Measurements from ENCODE around the gene ARCN1.
A peak's percentile ranks its signal among the peaks of the same experiment; 100 is the strongest.

The ARCN1 gene
- total RNA-seq = 193 to 342 (median 242) reads per million in 18 experiments

DNA sequence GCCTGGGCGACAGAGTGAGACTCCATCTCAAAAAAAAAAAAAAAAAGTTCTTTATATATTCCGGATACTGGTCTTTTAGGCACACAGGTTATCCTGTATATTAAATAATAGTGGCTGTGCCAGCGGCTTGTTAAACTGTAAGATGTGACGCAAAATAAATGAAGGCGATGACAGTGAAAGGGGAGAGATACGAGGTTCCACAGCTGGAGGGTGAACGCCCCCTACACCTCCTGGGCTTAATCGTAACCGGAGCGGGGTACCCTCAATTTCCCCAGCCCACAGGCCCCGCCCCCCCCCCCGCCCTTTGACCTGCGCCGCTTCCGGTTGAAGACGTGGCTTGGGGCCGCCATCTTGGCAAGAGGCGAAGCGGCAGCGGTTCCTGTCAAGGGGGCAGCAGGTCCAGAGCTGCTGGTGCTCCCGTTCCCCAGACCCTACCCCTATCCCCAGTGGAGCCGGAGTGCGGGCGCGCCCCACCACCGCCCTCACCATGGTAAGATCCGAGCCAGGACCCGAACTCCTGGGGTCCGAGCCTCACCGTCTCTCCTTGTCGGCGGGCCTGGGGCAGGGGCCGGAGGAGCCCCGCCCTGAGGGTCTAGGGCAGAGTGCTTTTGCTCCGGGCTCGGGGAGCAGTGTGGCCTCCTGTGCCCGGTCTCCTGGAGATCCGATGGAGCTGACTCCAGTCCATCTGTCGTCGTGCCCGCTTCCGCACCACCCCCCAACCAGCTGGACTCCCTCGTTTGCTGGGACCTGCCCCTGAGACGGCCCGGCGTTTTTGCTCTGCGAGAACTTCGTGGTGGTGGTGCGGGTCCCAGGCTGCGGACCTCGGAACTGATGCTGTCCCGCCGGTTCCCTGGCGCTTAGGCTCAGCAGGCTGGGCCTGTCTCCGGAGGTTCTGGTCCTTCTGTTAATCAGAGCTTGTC lies at the start of gene ARCN1:
Gene ARCN1, plus strand, starts transcription at position 349 of the 920 bp plus-strand sequence. Its CDS starts 139 bp downstream, at position 488.
- DNase-seq = peak; percentile 60 to 82

DNA sequence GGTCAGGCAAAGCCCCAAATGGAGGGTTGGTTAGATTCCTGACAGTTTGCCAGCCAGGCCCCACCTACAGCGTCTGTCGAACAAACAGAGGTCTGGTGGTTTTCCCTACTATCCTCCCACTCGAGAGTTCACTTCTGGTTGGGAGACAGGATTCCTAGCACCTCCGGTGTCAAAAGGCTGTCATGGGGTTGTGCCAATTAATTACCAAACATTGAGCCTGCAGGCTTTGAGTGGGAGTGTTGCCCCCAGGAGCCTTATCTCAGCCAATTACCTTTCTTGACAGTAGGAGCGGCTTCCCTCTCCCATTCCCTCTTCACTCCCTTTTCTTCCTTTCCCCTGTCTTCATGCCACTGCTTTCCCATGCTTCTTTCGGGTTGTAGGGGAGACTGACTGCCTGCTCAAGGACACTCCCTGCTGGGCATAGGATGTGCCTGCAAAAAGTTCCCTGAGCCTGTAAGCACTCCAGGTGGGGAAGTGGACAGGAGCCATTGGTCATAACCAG lies 49.6 kb upstream of the ARCN1 start:
- DNase-seq = no peak

- peak; percentile 5 to 14 for DNase-seq
These were observed 47.9 kb upstream of the ARCN1 start for GRCh38 chr11:118524356-118524755.

- DNase-seq = no peak
These were observed 47.3 kb upstream of the ARCN1 start for GRCh38 chr11:118524757-118525470.

DNA sequence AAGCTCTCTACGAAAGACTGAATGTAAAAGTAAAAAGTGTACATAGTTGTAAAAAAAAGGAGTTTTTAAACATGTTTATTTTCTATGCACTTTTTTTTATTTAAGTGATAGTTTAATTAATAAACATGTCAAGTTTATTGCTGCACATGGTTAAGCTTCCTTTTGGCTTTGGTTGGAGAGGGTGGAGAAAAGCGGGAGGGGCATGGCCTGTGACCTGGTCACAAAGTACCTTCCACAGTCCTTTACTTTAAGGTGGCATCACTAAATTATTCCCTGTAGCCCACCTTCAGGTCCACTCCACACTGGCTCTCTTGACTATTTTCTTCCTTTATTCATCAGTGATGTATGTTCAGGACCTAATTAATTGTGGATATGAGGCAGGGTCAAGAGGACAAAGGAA lies 45.5 kb upstream of the ARCN1 start:
- DNase-seq = no peak

- DNase-seq = no peak
These were observed 45.1 kb upstream of the ARCN1 start, which contains the start of gene TTC36 for GRCh38 chr11:118527109-118527508. Gene TTC36 (plus strand): TSS chr11:118527474. CDS start chr11:118527495, 21 bp downstream.

- DNase-seq = no peak
These were observed 43.7 kb upstream of the ARCN1 start for GRCh38 chr11:118528511-118528910.

- no peak for DNase-seq
These were observed 42.5 kb upstream of the ARCN1 start for GRCh38 chr11:118529584-118530175.

DNA sequence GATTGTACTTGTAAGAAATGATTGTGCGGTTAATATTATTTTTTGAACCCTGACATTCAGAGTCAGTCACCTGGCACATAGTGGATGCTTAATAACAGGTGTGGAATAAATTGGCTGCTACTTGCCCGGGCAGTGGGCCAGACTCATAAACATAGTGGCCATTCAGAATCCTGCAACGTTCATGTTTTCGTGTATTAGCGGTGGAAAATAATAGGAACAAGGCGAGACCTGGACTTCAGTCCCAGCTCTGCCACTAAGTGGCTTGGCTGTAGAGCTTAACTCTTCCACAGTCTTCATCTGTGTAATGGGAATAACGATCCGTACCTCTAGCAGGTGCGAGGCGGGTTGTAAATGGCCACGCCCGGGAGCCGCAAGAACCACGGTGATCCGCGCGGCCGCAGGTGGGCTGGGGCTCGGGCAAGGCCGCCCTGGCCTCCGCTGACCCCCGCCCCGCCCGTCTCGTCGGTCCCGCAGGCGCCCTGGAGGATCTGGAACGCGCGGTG lies 42.0 kb upstream of the ARCN1 start:
- no peak for DNase-seq

DNA sequence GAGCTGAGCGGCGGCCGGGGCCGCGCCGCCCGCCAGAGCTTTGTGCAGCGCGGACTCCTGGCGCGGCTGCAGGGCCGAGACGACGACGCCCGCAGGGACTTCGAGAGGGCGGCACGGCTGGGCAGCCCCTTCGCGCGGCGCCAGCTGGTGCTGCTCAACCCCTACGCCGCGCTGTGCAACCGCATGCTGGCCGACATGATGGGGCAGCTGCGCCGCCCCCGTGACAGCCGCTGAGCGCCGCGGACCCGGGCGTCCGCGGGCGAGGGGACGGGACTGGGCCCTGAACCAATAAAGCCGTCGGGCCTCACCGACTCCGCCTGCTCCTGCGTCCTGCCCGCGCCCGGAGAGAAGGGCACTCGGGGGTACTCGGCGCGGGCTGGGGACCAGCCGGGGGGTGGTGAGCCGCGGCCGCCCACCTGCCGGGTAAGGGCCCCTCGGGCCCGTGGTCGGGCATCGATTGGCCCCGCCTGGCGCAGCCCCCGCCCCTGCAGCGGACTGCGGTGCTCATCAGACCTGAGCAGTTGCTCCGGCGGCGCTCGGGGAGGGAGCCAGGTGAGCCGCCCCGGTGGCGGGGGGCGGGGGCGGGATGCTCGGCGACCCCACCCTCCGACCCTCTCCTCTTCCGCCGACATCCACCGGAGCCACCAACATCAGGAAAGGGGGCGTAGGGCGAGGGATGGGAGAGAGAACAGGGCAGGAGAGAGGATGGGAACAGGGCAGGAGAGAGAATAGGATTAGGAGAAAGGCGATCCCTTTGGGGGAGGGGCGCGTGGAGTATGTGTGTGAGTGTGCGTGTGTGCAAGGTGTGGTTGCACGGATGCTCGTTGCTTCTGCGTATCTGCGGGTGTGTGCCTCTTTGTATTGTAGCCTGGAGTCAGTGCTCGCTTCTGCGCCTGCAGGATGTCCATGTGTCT lies 41.3 kb upstream of the ARCN1 start, which contains the start of gene TMEM25:
Gene TMEM25, plus strand, starts transcription at position 510 of the 914 bp plus-strand sequence. CDS start 610 bp downstream, outside the sequence.
- DNase-seq = peak in 1 of 2 donors; percentile 27

GRCh38 chr11:118531597-118532084 lies 40.6 kb upstream of the ARCN1 start:
- DNase-seq = no peak

DNA sequence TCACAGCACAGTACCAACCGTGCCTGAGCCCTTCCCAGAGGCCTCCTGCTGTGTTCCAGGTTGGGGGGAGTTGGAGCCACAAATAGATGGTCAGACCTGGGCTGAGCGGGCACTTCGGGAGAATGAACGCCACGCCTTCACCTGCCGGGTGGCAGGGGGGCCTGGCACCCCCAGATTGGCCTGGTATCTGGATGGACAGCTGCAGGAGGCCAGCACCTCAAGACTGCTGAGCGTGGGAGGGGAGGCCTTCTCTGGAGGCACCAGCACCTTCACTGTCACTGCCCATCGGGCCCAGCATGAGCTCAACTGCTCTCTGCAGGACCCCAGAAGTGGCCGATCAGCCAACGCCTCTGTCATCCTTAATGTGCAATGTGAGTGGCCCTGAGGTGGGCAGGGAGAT lies 40.1 kb upstream of the ARCN1 start:
- DNase-seq = no peak

- no peak for DNase-seq
These were observed 39.1 kb upstream of the ARCN1 start for GRCh38 chr11:118532852-118533768.

DNA sequence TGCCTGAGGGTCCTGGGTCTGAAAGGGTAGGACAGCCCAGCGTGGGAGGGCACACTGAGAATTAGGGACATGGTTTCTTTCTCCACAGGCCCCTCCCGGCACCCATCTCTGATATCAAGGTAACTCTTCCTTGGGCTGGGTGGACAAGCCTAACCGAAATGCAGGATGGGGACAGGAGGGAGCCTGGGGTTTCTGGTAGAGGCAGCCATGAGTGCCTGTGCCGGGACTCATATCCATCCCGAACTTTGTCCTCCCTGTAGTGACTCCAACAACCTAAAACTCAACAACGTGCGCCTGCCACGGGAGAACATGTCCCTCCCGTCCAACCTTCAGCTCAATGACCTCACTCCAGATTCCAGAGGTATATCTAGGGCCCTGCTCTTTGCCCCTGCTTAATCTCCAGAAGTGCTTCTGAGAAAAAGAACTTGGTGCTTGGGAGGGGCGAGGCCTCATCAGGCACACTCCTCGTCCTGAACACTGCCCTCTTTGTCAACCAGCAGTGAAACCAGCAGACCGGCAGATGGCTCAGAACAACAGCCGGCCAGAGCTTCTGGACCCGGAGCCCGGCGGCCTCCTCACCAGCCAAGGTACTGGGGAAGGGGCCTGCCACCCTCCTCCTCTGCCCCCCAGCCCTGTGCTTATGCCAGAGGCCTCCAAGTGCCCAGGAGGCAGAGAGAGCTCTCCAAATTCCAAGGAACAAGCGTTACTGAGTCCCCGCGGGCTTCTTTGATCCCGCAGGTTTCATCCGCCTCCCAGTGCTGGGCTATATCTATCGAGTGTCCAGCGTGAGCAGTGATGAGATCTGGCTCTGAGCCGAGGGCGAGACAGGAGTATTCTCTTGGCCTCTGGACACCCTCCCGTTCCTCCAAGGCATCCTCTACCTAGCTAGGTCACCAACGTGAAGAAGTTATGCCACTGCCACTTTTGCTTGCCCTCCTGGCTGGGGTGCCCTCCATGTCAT lies 38.2 kb upstream of the ARCN1 start:
- DNase-seq = no peak

DNA sequence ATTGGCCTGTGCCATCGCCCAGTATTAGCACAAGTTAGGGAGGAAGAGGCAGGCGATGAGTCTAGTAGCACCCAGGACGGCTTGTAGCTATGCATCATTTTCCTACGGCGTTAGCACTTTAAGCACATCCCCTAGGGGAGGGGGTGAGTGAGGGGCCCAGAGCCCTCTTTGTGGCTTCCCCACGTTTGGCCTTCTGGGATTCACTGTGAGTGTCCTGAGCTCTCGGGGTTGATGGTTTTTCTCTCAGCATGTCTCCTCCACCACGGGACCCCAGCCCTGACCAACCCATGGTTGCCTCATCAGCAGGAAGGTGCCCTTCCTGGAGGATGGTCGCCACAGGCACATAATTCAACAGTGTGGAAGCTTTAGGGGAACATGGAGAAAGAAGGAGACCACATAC lies 36.9 kb upstream of the ARCN1 start:
- no peak for DNase-seq

DNA sequence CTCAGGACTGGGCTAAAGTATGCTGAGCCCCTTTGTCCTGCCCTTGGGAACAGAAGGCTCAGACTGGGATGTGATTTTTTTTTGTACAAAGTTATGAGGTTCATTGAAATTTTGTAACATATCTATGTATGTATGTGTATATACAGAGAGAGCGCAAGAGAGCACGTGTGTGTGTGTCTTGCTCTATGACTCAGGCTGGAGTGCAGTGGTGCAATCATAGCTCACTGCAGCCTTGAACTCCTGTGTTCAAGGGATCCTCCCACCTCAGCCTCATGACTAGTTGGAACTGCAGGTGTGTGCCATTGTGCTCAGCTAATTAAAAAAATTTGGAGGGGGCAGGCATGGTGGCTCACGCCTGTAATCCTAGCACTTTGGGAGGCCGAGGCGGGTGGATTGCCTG lies 35.5 kb upstream of the ARCN1 start:
- DNase-seq = peak in 1 of 2 donors; percentile 25

- no peak for DNase-seq
These were observed 34.7 kb upstream of the ARCN1 start for GRCh38 chr11:118537409-118537980.

- no peak for DNase-seq
These were observed 28.1 kb upstream of the ARCN1 start for GRCh38 chr11:118544010-118544646.

Measured in inflammatory macrophage (primary cell).